ENCODE results near the gene MGMT.

DNA sequence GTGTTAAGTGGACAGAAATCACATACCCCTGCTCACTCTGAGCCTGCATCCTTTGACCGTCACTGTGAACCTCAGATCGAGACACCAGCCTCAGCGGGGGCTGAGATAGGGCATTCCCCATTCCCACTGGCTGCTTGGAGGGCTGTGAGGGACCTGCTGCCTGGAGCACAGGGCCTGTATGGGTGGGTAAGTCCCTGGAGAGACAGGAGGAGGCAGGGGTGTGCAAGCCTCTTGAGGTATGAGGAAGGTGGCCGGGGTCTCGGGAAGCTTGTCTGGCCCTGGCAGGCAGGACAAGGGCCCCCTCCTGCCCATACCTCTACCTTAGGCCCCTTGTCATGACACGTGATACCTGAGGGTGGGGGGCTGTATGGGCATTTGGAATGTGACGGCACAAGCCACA, 187.4 kb downstream of the MGMT start:
- TF ChIP-seq, protein P1, sequence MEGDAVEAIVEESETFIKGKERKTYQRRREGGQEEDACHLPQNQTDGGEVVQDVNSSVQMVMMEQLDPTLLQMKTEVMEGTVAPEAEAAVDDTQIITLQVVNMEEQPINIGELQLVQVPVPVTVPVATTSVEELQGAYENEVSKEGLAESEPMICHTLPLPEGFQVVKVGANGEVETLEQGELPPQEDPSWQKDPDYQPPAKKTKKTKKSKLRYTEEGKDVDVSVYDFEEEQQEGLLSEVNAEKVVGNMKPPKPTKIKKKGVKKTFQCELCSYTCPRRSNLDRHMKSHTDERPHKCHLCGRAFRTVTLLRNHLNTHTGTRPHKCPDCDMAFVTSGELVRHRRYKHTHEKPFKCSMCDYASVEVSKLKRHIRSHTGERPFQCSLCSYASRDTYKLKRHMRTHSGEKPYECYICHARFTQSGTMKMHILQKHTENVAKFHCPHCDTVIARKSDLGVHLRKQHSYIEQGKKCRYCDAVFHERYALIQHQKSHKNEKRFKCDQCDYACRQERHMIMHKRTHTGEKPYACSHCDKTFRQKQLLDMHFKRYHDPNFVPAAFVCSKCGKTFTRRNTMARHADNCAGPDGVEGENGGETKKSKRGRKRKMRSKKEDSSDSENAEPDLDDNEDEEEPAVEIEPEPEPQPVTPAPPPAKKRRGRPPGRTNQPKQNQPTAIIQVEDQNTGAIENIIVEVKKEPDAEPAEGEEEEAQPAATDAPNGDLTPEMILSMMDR (IDR thresholded peaks at IDR 0.05), result no peak
- TF ChIP-seq POLR2A (IDR thresholded peaks at IDR 0.05; ENCODE audit: low read depth) (no peak), POLR2AphosphoS5 (IDR thresholded peaks at IDR 0.05) (no peak), EP300 (IDR thresholded peaks at IDR 0.05) (no peak)
